ENCODE data around the gene GRK1.

Gene GRK1

DNA sequence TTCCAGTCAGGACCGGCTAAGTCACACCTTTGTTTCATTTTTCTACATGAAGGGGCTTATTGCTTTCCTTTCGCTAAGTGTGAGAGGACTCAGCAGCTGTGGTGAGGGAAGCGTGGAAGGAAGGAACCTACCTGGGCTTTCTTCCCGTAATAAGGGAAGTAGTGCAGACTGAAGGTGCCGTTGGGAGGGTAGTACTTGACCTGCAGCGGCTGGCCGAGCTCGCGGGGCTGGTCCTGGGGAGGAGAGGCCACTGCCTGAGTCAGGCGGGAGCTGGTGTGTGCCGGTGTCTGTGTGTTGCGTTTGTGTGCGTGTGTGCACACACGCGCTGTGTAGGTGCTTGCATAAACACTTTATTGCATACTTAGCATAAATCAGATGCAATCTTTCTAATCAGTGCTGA lies 16.7 kb upstream of the GRK1 start:
- DNase-seq (ENCODE audit: low read depth in 2 of 2, low spot score in 1 of 2): no peak

- DNase-seq (ENCODE audit: low read depth in 2 of 2, low spot score in 1 of 2): no peak
Measured at GRCh38 chr13:113650731-113651148, 16.3 kb upstream of the GRK1 start.

- DNase-seq (ENCODE audit: low read depth in 2 of 2, low spot score in 1 of 2): no peak
Measured at GRCh38 chr13:113651511-113652403, 15.3 kb upstream of the GRK1 start.

- no peak for DNase-seq (ENCODE audit: low read depth in 2 of 2, low spot score in 1 of 2)
Measured at GRCh38 chr13:113652404-113653263, 14.4 kb upstream of the GRK1 start.

DNA sequence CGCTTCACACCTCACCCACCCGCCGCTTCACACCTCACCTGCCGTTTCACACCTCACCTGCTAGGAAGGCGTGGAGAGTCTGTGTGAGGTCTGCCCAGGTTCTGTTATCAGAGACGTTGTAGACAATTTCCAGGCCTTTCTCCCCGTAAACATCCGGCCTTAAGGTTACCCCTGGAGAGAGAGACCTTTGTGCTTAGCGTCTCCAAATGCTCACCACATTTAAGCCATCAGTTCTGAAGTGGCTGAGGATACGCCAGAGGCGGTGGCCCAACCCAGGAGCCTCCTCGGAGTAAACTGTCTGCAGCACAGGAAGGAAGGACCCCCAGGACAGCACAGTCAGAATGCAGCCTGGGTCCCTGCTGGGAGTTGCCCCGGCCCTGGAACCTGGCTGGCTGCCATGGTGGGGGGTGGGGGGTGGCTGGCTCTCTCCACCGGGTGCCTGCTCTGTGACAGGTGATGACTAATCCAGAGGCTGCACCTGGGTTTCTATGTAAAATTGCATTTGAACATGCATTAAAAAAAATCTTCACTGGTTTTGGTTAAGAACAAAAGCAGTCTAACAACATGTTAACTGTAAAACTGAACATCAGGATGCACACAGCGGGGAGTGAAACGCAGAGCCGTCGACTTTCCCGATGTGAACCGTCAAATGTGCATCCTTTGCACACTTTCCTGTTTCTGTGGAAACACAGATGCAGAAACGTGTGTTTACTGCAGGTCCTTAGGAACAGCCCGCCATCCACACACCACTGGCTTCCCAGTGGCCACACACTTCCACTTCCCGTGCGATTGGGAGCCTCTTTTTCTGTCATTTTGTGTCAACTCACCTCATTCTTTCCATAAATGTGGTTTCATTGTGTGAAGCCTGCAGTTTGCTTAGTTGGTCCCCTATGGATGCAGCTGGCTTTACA lies 13.5 kb upstream of the GRK1 start:
- DNase-seq (ENCODE audit: low read depth in 2 of 2, low spot score in 1 of 2): no peak

- DNase-seq (ENCODE audit: low read depth in 2 of 2, low spot score in 1 of 2): no peak
Measured at GRCh38 chr13:113654175-113654560, 12.9 kb upstream of the GRK1 start.

GRCh38 chr13:113654591-113655345 lies 12.3 kb upstream of the GRK1 start:
- no peak for DNase-seq (ENCODE audit: low read depth in 2 of 2, low spot score in 1 of 2)

DNA sequence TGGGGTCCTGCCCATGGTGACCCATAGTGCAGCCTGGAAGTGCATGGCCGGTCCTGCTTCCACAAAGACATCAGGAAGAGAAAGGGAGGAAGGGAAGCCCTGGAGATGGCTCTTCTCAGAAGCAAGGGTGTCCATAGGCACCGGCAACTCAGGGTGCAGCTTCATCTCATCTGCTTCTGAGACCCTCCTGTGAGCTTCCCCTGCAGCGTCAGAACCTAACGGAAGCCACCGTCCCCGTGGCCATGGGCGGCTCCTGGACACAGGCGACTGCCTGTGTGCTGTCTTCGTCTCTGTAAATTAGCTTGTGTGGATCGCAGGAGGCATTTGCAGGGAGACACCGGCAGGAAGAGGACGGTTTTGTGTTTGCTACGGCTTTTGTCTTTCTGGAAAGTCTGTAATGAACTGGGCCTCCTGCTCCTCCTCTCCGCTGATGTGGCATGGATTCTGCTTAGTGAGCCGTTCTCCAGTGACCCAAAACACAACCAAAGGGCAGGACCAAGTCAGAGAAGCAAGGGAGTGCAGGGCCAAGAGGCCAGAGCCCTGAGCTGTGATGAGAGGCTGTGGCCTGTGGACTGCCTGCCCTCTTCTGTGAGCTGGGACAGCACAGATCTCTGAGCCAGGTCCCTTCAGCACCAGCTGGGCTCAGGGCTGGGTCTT lies 11.5 kb upstream of the GRK1 start:
- DNase-seq (ENCODE audit: low read depth in 2 of 2, low spot score in 1 of 2): no peak

DNA sequence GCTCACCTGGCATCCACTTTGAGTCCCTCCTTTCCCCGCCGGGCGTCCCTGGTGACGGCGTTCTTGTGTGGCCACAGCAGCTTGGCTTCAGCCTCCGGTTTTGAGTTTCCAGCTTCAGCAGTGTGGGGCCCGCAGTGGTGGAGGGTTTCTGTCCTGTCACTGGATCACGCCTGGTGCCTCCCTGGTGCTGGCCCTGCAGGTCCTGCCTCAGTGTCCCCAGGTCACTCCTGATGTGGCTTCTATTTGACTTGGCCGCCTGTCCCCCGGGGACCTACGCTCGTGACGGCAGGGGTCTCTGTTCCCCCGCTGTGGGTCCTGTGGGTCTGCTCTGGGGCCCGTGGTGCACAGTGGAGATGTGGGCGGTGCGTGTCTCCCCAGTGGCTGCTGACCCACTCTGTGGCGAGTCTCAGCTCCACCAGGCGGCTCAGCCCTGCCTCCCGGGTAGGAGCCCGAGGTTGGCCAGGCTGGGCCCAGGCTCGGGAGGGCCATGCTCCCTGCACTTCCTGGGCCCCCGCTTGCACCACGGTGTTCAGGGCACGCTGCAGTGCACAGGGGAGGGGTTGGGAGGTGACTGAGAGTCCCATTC lies 10.9 kb upstream of the GRK1 start:
- DNase-seq (ENCODE audit: low read depth in 2 of 2, low spot score in 1 of 2): no peak

- DNase-seq (ENCODE audit: low read depth in 2 of 2, low spot score in 1 of 2): no peak
Measured at GRCh38 chr13:113656831-113657671, 10.0 kb upstream of the GRK1 start.

DNA sequence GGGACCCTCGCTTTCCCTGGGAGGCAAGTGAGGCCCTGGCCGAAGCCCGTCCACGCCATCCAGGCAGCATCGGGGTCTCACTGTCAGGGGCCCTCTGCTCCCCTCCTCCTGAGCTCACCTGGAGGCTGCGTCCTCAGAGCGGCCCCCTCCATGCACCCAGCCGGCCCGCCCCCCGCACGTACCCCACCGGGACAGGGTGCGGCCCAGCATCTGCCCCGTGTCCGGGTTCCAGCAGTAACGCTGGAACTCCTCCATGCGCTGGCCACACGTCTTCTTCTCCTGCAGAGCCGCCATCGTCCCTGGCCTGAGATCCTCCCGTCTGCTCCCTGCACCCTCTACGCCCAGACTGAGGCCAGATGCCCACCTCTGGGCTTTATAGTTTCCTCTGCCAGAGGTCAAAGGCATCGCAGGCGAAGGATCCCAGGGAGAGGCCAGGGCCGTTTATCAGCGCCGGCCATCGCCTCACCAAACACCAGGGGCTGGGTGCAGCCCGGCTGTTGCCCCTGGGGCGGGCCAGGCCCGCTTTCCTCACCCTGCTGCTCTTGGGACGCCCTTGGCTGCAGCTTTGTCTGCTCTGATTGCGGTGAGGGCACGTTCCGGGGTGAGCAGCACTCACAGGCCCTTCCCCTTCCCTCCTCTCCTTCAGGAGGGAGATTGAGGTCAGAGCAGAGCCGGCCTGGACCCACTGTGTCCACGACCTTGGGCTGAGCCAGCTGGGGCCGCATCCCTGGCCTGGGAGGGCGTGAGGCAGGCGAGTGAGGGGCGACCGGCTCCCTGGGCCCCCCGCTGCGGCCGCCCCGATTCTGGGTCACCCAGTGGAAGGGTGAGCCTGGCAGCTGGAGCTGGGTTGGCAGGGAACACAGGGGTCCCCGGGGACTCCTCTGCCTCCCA lies 8.9 kb upstream of the GRK1 start, which contains the start of gene ATP4B:
TSS of gene ATP4B (minus strand) at position 348 of the 891 bp plus-strand sequence. CDS start at position 294, 54 bp downstream.
- no peak for DNase-seq (ENCODE audit: low read depth in 2 of 2, low spot score in 1 of 2)

DNA sequence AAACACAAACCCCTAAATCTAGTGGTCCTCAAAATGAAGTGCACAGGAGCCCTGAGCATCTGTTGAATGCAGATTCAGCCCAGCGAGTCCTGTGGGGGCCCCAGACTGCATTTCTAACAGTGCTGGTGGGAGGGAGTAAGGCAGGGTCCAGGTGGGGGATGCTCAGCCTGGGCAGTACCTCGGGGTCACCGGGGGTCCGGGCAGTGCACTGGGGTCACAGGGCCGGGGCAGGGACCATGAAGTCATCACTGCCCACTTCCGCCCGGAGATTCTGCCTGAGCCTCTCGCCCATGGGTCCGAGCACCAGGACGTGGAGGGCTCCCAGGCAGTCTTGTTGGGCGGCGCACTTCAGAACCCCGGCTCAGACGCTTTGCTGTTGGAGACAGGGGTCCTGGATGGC lies 8.2 kb upstream of the GRK1 start:
- DNase-seq (ENCODE audit: low read depth in 2 of 2, low spot score in 1 of 2): no peak

- no peak for DNase-seq (ENCODE audit: low read depth in 2 of 2, low spot score in 1 of 2)
Measured at GRCh38 chr13:113659337-113659736, 7.7 kb upstream of the GRK1 start.

DNA sequence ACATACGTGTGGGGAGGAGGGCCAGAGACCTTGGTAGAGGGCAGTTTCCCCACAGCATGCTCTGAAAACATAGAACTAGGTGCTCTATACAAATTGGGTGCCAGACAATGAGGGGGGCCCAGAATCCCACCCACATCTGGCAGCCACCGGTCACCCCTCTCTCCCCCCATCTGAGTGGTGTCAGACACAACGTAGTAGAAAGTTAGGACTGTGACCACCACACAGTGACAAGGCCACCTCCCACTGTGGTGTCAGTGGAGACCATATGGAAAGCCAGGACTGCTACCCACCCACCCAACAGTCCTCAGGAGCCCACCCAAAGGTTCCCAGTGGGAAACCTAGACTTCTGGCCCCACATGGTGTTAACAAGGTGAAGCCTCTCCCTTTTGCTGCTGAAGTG lies 7.0 kb upstream of the GRK1 start:
- DNase-seq (ENCODE audit: low read depth in 2 of 2, low spot score in 1 of 2): no peak

DNA sequence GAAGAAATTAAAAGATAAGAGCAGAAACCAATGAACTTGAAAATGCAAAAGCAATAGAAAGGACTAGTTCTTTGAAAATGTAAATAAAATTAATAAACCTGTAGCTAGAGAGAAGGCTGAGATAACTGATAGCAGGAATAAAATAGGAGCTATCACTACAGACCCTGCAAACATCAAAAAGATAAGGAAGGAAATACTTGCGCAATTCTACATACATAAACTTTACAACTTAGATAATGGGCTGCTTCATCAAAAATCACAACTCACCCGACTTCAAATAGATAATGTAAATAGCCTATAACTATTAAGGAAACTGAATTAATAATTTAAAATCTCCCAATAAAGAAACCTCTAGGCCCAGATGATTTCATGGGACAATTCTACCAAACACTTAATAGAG lies 5.5 kb upstream of the GRK1 start:
- DNase-seq (ENCODE audit: low read depth in 2 of 2, low spot score in 1 of 2): no peak

DNA sequence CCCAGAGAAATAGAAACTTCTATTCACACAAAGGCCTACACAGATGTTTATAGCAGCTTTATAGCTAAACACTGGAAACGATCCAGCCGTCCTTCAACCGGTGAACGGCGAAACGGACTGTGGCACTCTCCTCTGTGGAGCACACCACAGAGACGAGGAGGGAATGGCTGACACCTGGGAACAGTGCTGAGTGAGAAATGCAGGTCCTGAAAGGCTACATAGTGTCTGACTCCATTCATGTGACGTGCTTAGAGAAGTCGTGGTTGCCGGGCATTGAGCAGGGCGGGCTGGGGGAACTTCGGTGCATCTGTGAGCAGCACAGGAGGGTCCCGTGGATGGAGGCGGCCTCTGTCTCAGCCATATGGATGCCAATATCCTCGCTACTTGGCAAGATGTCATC lies 3.1 kb upstream of the GRK1 start:
- no peak for DNase-seq (ENCODE audit: low read depth in 2 of 2, low spot score in 1 of 2)

GRCh38 chr13:113664751-113665596 lies 2.0 kb upstream of the GRK1 start:
- no peak for DNase-seq (ENCODE audit: low read depth in 2 of 2, low spot score in 1 of 2)
